RPMI8226 (cell line): ENCODE measurements around the gene CABCOCO1.

Experiments
- DNase-seq: peaks from one replicate; pipeline ENCODE4 v3.0.0-alpha.2; 2015

CABCOCO1 gene

DNA sequence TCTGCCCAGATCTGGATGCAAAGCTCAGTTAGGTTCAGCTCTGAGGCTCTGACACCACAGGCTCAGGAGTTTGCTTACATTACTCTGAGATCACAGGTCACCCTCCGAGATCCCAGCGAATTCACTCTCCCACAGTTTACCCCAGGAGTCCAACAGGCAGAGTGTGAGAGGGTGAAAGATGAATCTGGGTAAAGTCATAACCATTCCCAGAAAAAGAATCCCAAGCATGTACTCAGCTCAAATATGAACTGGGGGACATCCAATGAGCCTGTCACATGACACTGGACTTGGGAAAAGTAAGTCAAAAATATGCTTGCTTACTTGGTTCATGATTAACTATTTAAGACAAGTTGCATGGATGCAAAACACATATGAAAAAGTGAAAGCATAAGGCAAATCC lies 128.5 kb downstream of the CABCOCO1 start:
- no peak for DNase-seq

DNA sequence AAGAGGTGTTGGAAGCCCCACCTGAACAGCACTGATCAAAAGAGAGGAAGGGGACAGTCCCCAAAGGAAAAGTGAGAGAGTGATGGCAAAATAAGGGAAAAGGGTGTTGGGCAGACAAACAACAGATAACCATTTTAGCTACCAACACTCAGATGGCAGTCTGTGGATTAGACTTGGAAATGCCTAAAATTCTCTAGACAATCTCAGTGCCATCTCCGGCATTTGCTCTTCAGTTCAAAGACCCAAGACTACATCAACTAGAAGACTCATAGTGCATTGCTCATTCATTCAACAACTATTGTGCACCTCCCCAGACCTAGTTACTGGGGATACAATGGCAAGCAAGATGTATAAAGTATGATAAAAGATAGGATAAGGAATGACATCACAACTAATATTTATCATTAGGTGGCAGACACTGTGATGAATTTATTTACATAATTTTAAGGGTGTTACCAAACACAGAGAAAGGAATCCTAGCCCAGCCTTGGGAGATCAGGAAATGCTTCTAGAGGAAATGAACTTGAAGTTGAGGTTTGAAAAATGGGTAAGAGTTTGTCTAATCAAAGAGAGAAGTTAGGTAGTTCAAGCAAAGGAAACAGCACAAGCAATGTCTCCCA lies 129.5 kb downstream of the CABCOCO1 start:
- no peak for DNase-seq

DNA sequence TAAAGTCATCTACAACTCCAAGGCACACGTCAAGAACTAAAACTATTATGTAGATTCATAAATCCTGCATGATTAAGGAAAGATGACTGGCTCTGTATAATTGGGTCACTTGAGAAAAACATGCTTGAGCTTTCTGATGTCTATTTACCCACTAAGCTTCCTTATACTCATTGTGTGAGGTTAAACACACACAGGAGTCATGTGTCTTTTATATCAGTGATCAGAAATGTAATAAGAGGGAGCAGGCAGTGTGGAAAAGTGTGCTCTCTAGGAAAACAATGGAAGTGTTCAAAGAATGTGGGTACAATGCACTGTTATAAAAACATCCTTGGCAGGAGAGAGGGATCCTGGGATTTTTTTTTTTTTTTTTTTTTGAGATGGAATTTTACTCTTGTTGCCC lies 130.2 kb downstream of the CABCOCO1 start:
- no peak for DNase-seq

DNA sequence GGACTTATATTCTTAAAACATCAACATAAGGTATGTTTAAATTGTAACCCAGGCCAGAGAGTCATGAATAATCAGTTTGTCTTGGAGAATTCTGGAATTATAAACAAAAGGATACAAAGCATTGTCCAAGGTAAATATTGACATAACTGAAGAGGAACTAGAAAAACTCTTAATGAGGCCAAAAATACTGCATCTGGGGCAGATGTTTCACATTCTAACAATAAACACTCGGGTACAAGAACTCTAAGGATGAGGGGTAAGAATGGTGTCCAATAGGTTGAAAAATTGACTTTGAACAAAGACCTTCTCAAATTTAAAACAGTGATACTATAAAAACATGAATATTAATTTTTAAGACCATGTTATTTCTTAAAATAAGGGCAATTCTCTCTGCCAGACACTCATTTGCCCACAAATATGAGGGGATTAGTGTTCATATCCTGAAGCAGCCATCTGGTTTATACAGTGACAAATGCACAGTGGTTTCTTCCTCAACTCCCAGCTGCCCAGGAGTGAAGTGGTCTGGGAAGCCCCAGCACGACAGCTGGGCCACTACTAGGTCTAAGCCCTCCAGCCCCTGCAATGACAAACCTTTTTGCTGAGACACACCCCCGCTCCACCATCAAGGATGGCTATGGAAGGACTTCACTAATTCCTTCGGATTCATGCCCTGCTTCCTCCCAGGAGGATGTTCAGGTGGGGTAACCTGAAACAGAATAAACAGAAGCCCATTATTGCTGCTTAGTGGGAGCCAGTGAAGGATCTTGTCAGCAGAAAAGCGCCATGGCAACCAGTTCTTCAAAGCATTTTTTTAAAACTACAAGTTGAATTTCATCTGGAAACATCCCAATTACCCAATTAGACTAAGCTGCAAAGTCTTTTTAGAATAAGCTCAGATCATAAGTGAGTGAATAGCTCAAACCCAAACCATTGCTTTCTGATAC lies 131.3 kb downstream of the CABCOCO1 start:
- no peak for DNase-seq

DNA sequence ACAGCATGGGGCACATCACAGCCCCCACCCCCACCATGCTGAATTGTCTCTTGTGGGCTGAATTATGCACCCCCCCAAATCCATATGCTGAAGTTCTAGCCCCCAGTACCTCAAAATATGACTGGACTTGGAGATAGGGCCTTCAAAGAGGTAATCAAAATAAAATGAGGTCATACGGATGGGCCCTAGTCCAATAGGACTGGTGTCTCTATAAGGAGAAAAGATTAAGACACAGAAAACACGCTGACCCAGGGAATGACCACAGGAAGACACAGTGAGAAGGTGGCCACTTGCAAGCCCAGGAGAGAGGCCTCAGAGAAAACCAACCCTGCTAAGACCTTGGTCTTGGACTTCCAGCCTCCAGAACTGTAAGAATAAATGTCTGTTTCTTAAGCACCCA lies 132.4 kb downstream of the CABCOCO1 start:
- no peak for DNase-seq

DNA sequence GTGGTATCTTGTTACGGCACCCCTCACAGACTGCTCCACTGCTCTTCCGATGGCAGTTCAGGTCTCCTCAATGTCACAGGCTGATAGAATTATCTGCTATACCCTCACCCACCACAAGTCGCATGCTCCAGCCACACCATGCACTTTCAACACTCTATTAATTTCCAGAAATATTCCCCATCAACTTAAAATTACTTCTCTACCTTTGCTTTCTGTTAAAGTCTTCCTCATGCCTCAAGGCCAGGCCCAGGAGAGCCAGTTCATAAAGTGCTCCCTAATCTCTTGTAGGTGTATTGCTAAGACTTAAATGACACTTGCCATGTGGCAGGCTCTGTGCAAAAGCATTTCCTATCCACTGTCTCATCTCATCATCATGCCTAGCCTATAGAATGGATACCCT lies 132.8 kb downstream of the CABCOCO1 start:
- DNase-seq: no peak

DNA sequence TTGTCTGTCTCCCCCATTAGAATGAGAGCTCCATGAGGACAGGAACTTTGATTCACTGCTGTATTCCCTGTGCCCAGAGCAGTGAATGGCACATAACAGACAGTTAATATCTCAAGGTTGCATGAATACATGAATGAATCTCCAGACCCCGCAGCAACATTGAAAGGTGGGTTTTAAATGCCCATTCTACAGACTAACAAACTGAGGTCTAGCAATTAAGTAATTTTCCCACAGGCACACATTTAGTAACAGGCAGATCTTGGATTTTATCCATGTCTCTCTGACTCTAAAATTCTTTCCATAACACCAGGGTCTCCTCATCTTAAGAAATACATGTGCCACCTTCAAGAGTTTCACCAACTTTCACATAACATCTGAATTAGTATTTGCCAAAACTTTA lies 134.1 kb downstream of the CABCOCO1 start:
- DNase-seq: no peak

DNA sequence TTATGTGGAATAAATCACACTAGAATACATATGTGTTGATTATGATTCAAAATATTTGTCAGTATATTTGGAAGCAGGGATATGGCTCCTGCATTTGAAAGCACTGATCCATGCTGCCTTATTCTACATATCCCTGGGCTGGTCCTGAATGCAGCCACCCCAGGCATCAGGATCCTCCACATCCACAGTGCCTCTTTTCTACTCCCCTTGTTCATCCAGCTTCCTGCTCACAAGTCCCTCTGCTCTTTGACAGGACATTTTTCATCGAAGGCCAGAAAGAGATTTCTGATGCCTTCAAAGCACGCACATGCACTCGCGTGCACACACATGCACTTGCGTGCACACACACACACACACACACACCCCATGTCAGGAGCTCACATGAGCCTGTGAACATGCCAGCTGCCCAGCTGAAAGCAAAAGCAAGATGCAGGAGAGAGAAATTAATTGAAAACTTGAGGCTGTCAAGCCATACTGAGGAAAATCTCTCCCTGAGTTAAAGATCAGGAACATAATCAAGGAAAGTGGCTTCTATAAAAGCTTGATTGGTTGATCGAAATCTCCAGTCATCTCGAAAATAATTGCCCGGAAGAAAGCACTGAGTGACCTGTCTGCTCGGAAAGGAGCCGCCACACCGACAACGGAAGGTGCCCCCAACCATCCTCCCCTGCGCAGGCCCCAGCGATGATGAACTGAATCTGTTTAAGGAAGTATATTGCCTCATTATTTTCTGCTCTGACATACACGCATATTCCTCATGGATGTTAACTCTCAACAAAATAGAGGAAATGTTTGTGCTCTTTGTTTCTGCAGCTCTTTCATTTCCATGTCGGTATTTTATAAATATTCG lies 134.8 kb downstream of the CABCOCO1 start:
- DNase-seq: no peak

DNA sequence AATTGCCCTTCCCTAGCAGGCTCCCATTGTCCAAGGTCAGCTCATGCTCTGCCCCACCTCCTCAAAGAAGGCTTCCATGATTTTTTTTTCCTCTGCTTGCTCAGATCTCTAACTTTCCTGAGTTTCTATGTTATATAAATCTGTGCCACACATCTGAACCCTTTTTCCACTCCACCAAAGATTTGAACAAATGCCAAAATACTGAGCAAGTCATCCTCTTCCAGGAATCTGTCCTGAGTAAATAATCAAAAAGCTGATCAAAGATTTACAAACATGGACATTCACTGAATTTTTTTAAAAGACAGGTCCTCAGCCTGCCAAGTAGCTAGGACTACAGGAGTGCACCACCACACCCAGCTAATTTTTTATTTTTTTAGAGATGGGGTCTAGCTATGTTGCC lies 136.0 kb downstream of the CABCOCO1 start:
- no peak for DNase-seq

DNA sequence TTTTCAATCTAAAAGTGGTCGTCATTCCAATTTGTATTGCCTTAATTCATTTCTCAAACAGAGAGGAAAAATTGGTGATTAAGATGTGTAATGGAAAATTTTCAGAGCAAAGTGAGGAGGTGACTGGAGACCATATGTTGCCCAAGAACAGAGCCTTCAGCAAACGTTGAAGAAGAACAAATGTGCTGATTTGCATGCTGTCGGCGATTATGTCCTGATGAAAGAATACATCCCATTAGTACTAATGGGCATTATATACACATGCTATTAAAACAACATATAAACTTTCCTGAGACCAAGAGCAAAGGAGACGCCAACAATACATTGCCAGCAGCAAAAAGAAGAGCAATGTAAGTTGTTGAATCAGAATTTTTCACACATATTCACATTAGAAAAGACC lies 138.8 kb downstream of the CABCOCO1 start:
- no peak for DNase-seq

DNA sequence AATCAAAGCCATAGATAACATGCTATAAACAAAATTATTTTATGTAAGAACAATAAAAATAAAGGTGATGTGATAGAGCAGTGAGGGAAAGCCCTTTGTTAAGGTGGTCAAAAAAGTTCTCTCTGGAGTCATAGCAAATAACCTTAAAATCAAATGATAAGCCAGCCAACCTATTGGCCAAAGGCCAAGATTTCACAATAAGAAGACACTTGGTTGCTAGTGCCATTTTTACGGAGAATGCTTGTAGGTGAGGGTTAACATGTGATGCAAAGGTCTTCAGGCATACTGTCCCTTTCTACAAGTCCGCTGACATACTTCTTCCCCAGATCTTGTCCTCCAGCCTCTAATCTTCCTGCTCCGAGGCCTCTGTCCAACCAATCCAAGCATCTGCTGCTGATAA lies 140.5 kb downstream of the CABCOCO1 start:
- no peak for DNase-seq

DNA sequence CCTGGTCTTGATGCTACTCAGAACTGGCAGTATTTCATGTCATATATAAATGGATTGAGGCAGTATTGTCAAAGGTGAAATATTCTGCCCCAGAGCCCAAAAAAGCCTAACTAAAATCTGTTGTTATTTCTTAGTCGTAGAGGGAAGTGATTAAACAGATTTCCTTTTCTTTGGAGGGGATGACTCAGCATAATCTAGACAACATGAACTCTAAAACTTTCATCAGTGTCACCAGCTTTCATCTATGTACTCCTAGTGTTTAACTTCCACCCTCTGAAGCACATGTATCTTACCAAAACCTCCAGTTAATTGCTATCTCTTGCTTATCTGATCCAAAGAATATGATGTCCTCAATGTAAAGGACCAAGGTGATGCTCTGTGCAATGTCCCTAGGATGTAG lies 141.7 kb downstream of the CABCOCO1 start:
- DNase-seq: no peak

DNA sequence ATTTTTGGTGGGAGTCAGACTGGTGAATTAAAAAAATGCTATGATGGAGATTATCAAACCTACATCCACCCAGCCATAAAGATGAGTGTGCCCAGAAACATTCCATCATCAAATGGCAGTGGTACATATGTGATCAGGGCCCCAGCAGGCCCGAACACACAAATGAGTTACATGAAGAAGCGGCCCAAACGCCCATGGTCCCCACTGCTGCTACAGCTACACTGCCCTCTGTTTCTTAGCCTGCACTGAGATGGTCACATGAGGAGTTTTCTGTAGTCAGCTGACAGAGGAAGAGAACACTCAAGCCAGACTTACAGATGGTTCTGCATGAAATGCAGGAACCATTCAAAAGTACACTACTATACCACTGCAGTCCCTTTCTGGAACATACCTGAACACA lies 142.4 kb downstream of the CABCOCO1 start:
- DNase-seq: no peak

DNA sequence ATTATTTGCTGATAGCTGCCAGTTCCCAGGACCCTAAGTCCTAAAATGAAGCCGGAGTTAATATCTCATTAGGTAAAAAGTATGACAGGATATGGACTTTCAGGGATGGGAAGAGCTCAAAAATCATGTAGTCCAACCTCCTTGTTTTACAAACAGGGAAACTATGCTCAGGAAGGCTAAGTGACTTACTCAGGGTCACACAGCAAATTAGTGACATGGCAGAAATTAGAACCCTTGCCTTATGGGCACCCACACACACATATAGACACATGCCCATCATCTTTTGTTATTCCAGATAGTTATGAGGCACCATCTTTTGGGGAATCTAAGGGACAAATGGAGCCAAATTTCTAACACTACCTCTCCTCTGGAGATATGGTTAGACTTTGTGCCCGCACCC lies 147.5 kb downstream of the CABCOCO1 start:
- no peak for DNase-seq

DNA sequence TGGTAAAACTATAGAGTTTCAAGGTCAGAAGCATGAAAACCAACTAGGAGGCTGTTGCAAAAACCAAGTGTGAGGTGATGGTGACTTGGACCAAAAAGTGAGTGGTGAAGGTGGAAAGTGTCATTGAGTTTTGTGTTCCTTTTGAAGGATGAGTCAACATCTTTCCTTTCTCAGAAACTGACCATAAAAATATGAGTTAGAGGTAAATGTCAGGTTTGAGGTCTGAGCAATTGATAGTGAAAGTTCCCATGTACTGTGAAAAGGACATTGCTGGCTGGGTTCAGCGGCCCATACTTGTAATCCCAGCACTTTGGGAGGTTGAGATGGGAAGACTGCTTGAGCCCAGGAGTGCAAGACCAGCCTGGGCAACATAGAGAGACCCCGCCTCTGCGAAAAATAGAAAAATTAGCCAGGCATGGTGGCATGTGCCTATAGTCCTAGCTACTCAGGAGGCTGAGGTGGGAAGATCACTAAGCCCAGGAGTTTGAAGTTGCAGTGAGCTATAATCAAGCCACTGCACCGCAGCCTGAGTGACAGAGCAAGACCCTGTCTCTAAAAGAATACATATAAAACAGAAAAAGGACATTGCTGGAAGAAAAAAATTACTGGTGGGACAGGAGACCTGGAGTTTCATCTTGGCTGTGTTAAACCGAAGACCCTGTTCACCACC lies 149.5 kb downstream of the CABCOCO1 start:
- DNase-seq: no peak

DNA sequence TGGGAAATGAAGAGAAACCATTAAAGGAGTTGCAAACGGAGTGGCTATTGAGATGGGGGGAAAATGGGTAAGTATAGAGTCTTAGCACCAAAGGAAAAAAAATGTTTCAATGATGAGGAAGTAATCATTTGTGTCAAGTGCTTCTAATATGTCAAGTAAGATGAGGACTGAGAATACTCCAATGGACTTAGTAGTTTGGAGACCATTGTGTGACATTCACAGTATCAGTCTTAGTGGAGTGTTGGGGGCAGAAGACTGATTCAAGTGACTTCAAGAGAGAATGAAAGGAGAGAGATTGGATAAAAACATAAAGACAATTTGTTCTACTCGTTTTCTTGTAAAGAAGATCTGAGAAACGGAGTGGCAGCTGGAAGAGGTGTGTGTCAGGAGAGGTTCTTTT lies 150.2 kb downstream of the CABCOCO1 start:
- no peak for DNase-seq

DNA sequence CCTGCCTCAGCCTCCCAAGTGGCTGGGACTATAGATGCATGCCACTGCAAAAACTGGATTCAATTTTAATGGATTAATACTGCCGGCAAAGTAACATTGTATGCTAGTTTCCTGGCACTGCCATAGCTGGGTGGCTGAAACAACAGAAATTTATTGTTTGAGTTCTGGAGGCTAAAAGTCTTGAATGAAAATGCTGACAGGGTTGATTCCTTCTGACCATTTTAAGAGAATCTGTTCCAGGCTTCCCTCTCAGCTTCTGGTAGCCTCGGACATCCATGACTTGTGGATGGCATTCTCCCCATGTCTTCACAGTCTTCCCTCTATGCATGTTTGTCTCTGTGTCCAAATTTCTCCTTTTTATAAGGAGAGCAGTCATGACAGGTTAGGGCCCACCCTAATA lies 151.4 kb downstream of the CABCOCO1 start:
- no peak for DNase-seq

DNA sequence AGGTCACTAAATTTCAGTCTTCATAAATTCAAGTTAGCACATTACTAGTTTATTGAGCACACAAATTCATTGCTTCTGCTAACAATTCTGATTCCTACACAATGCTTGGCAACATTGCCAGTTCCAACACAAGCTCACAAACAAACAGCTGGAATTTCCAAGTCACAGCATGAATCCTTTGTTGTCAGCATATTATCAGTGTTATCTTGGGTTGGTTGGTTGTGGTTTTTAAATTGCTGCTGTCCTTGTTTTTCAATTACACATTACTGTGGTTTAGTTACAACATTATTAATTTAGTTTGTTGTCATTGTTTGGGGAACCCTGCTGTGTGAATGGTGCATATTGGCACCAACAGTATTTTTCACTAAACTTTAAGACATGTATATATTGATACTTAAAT lies 152.8 kb downstream of the CABCOCO1 start:
- DNase-seq: no peak
